ENCODE data around the gene CDC123.
"Not testable (repeated sequence)": the region's sequence is repeated elsewhere in the genome, so short reads cannot be mapped to it uniquely, and the experiment has no call there.

The CDC123 gene

GRCh38 chr10:12189426-12189825, 6.6 kb upstream of the CDC123 start:
- DNase-seq (ENCODE audit: low read depth in 1 of 2, low spot score in 1 of 2) = no peak

GRCh38 chr10:12191715-12192114, 4.3 kb upstream of the CDC123 start:
- DNase-seq (ENCODE audit: low read depth in 1 of 2, low spot score in 1 of 2) = no peak

GRCh38 chr10:12193193-12193592, 2.8 kb upstream of the CDC123 start:
- no peak for DNase-seq (ENCODE audit: low read depth in 1 of 2, low spot score in 1 of 2)

GRCh38 chr10:12194752-12195271, 1.2 kb upstream of the CDC123 start:
- DNase-seq (ENCODE audit: low read depth in 1 of 2, low spot score in 1 of 2) = peak in 1 of 2 donors; percentile 4

GRCh38 chr10:12195281-12195602, 746 bp upstream of the CDC123 start:
- DNase-seq (ENCODE audit: low read depth in 1 of 2, low spot score in 1 of 2) = no peak

GRCh38 chr10:12196531-12197211, 683 bp downstream of the CDC123 start:
- DNase-seq (ENCODE audit: low read depth in 1 of 2, low spot score in 1 of 2) = no peak

GRCh38 chr10:12198156-12198555, 2.2 kb downstream of the CDC123 start:
- DNase-seq (ENCODE audit: low read depth in 1 of 2, low spot score in 1 of 2) = no peak

GRCh38 chr10:12200850-12201249, 4.9 kb downstream of the CDC123 start:
- DNase-seq (ENCODE audit: low read depth in 1 of 2, low spot score in 1 of 2) = no peak

GRCh38 chr10:12201543-12201942, 5.6 kb downstream of the CDC123 start:
- no peak for DNase-seq (ENCODE audit: low read depth in 1 of 2, low spot score in 1 of 2)

GRCh38 chr10:12202226-12202625, 6.2 kb downstream of the CDC123 start:
- DNase-seq (ENCODE audit: low read depth in 1 of 2, low spot score in 1 of 2) = no peak

- DNase-seq (ENCODE audit: low read depth in 1 of 2, low spot score in 1 of 2) = no peak
Observed at GRCh38 chr10:12205082-12205481, 9.1 kb downstream of the CDC123 start.

GRCh38 chr10:12207114-12207513, 11.1 kb downstream of the CDC123 start:
- DNase-seq (ENCODE audit: low read depth in 1 of 2, low spot score in 1 of 2) = no peak

- no peak for DNase-seq (ENCODE audit: low read depth in 1 of 2, low spot score in 1 of 2)
Observed at GRCh38 chr10:12208460-12208859, 12.5 kb downstream of the CDC123 start.

GRCh38 chr10:12212454-12212853, 16.5 kb downstream of the CDC123 start:
- no peak for DNase-seq (ENCODE audit: low read depth in 1 of 2, low spot score in 1 of 2)

GRCh38 chr10:12213621-12214020, 17.6 kb downstream of the CDC123 start:
- DNase-seq (ENCODE audit: low read depth in 1 of 2, low spot score in 1 of 2) = no peak

GRCh38 chr10:12214093-12214492, 18.1 kb downstream of the CDC123 start:
- DNase-seq (ENCODE audit: low read depth in 1 of 2, low spot score in 1 of 2) = no peak

GRCh38 chr10:12214763-12215218, 18.8 kb downstream of the CDC123 start:
- DNase-seq (ENCODE audit: low read depth in 1 of 2, low spot score in 1 of 2) = peak in 1 of 2 donors; percentile 13

GRCh38 chr10:12218991-12219390, 23.0 kb downstream of the CDC123 start:
- DNase-seq (ENCODE audit: low read depth in 1 of 2, low spot score in 1 of 2) = no peak

GRCh38 chr10:12221323-12222298, 25.6 kb downstream of the CDC123 start:
- DNase-seq (ENCODE audit: low read depth in 1 of 2, low spot score in 1 of 2) = no peak

GRCh38 chr10:12225444-12225843, 29.5 kb downstream of the CDC123 start:
- DNase-seq (ENCODE audit: low read depth in 1 of 2, low spot score in 1 of 2) = no peak

GRCh38 chr10:12226438-12226837, 30.4 kb downstream of the CDC123 start:
- not testable (repeated sequence) for DNase-seq (ENCODE audit: low read depth in 1 of 2, low spot score in 1 of 2)

- DNase-seq (ENCODE audit: low read depth in 1 of 2, low spot score in 1 of 2) = no peak
Observed at GRCh38 chr10:12228851-12229250, 32.9 kb downstream of the CDC123 start.

All from activated CD4-positive, alpha-beta T cell treated with anti-CD3 and anti-CD28 coated beads, Interleukin-2, amount 50 U/mL, for 24 hours (primary cell).